Spleen (tissue), 11 donors: ENCODE measurements around the gene INTS4. TPM values are rescaled to one million over a fixed set of nuclear protein-coding genes. Genes with fewer than 3 reads are reported as not detected.
"Not testable (repeated sequence)": the region's sequence is repeated elsewhere in the genome, so short reads cannot be mapped to it uniquely, and the experiment has no call there.

ENCODE experiments used
- DNase-seq: peaks from one replicate; pipeline ENCODE4 v3.0.0-alpha.2; 2020
- H3K27ac ChIP-seq, 8 donors: fragments of 200-600 bp; sonication (generic) in 7 of 8; 1 replicate in 4 of 8; 2 replicates in 4 of 8; pipeline versions ENCODE4 v1.5.0 to v1.8.0; 2016 to 2021; ENCODE audit warnings: inconsistent platforms in 4 of 8, mild to moderate bottlenecking in 4 of 8, moderate library complexity in 1 of 8
- H3K27me3 ChIP-seq, 7 donors: fragments of 200-600 bp; sonication (generic) in 6 of 7; replicated peaks in 1 of 7; 1 replicate in 4 of 7; 2 replicates in 3 of 7; pipeline versions ENCODE4 v1.5.0 to v1.8.0; 2016 to 2021; ENCODE audit warnings: inconsistent platforms in 3 of 7, mild to moderate bottlenecking in 1 of 7
- H3K36me3 ChIP-seq, 6 donors: fragments of 200-600 bp; sonication (generic) in 5 of 6; 1 replicate in 4 of 6; 2 replicates in 2 of 6; pipeline versions ENCODE4 v1.5.0 to v1.8.0; 2016 to 2021; ENCODE audit warnings: inconsistent platforms in 2 of 6
- H3K4me1 ChIP-seq, 6 donors: fragments of 200-600 bp; sonication (generic) in 5 of 6; 1 replicate in 3 of 6; 2 replicates in 3 of 6; pipeline versions ENCODE4 v1.5.0 to v1.8.0; 2016 to 2021; ENCODE audit warnings: inconsistent platforms in 3 of 6
- H3K4me3 ChIP-seq, 8 donors: fragments of 200-600 bp; sonication (generic) in 7 of 8; 1 replicate in 4 of 8; 2 replicates in 4 of 8; pipeline versions ENCODE4 v1.5.0 to v1.8.0; 2016 to 2021; ENCODE audit warnings: inconsistent platforms in 4 of 8, mild to moderate bottlenecking in 4 of 8, moderate library complexity in 2 of 8
- H3K9me3 ChIP-seq, 8 donors: fragments of 200-600 bp; sonication (generic) in 7 of 8; 1 replicate in 4 of 8; 2 replicates in 4 of 8; pipeline versions ENCODE4 v1.5.0 to v1.8.0; 2016 to 2021; ENCODE audit warnings: inconsistent platforms in 4 of 8
- CTCF ChIP-seq, 11 experiments: fragments of 200-600 bp in 7 of 11; fragments of 450-650 bp in 4 of 11; sonication (generic) in 4 of 11; IDR thresholded peaks in 8 of 11; conservative IDR thresholded peaks in 3 of 11; 1 replicate in 7 of 11; 2 replicates in 4 of 11; pipeline versions ENCODE4 v1.4.0 to v1.8.0; 2016 to 2021; ENCODE audit warnings: antibody characterized with exemption in 11 of 11, inconsistent platforms in 4 of 11, mild to moderate bottlenecking in 1 of 11
- POLR2A ChIP-seq, 3 donors: fragments of 450-650 bp; IDR thresholded peaks; one replicate each; pipeline ENCODE4 v1.5.1; 2017; ENCODE audit warnings: antibody characterized with exemption in 3 of 3, mild to moderate bottlenecking in 1 of 3
- POLR2AphosphoS5 ChIP-seq, 3 donors: sonication (generic); formaldehyde crosslinking; IDR thresholded peaks; one replicate each; pipeline ENCODE4 v1.5.1; 2017; ENCODE audit warnings: antibody characterized with exemption in 3 of 3
- WGBS, 5 donors: extraction: QIAGEN DNeasy Blood & Tissue Kit in 3 of 5; methylation state at CpG; one replicate each; pipeline versions ENCODE4 v1.1.5 to v1.1.7; 2013 to 2018; 5-methylcytosine and 5-hydroxymethylcytosine counted together
- intact Hi-C: fragments of 100-400 bp; cut with DNase I; formaldehyde crosslinking; loops from one replicate; pipeline ENCODE4 v1.15.0; 2023; ENCODE audit warnings: low total_unique reads
- polyA plus RNA-seq, 3 donors: library from polyadenylated mRNA; stranded (reverse); fragments of 200-250 nt; gene quantifications; one replicate each; pipeline ENCODE4 v1.2.1, GENCODE V29; 2013
- total RNA-seq, 7 donors: library from RNA; depleted of rRNA in 3 of 7; stranded (reverse); fragments of >200 nt in 3 of 7; fragmentation: NEBNext Ultra II Directional in 4 of 7; extraction: Animal tissue kit (Norgen Biotek cat#: 25700) in 4 of 7; gene quantifications; one replicate each; pipeline versions ENCODE4 v1.1.0 to v1.2.1, GENCODE V29; 2016 to 2021
- donor health status: healthy with polysubstance abuse.
- donor health status: DM: no; HTN: no; CAD: no; lungs with moderate emphysema.
- donor health status: DM: no; HTN: no; CAD: no.
- donor health status: Bipolar disorder and iron deficiency.
- donor health status: healthy.
- donor health status: DM: no; HTN: no; CAD: no.
- donor health status: DM: yes; HTN: yes; CAD: no.

INTS4 gene
- total and polyA plus RNA-seq, 10 donors, result 17.7 to 68.5 (median 46.8) TPM

GRCh38 chr11:77914307-77914791 is 80.1 kb downstream of the INTS4 start:
- 69 to 80% (median 75%) methylated on average over 4 of the region's 4 CpGs for WGBS, 5 donors
- H3K27ac ChIP-seq, result peak overlapping the region in 5 of 8 donors; percentile 19 to 47 (median 30)
- intact Hi-C loops, DNase-seq, H3K4me3 ChIP-seq, H3K9me3 ChIP-seq, H3K4me1 ChIP-seq, H3K27me3 ChIP-seq: not testable (repeated sequence)
- H3K36me3 ChIP-seq, result peaks cover 0 to 78% (median 11%) of the 10 kb centered on the region in 6 donors

DNA sequence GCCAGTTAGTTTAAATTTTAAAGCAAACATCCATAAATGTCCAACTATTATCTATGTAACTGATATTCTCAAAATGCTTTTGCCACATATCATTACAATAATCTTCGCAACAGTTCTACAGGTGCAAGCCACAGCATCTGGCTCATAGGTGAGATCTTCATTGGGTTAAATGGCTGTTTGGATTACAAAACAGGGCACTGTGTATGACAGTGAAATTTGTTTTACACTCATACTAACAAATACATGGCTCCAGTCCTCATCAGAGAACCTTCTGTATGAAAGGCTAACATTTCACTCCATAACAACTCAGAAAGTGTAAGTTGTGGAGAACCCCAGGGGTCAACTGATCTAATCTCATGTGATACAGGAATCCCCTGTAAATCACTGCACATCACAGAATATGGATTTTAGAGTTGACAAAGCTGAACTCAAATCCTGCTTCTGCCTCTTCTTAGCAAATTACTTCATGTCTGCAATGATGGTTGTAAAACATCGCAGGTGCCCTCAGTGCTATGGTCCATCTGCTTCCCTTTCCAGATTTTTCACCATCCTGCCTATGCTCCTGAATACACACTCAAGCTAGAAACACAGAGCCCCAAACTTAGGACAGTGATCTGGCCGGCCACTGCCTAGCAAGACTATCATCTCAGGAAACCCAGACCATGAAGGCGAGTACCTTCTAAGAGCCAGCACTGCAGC is 80.7 kb downstream of the INTS4 start:
- WGBS, 5 donors, result 61 to 91% (median 83%) methylated on average over 3 to 4 of the region's 4 CpGs
- H3K9me3 ChIP-seq, result not testable (repeated sequence)

DNA sequence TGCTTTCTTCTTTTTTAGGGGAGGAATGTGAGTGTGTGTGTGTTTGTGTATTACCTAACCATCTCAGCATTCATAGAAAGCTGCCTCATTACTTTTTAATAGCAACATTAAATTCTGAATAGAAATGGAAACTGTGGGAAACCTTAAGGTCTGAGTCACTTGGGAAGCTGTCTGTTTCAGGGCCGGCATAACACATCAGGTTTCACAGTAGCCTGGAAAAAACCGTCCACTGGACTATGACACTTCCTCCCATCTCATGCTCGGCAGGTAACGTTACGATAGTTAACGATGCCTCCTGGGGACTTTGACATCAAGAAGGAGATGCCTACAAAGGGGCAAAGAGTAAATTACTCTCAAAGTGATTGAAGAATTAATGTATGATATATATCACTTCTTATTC is 83.6 kb downstream of the INTS4 start:
- H3K27me3 ChIP-seq, H3K27ac ChIP-seq, H3K4me1 ChIP-seq, DNase-seq, intact Hi-C loops, H3K4me3 ChIP-seq, H3K9me3 ChIP-seq: not testable (repeated sequence)
- H3K36me3 ChIP-seq, result peaks cover 0 to 76% (median 15%) of the 10 kb centered on the region in 6 donors
- WGBS, 5 donors, result 93 to 97% (median 96%) methylated on average over 6 of the region's 6 CpGs

More for the DNA sequence above, 80.7 kb downstream of the INTS4 start:
- H3K4me1 ChIP-seq, intact Hi-C loops, H3K27me3 ChIP-seq, H3K4me3 ChIP-seq, DNase-seq: not testable (repeated sequence)
- H3K36me3 ChIP-seq, result peaks cover 0 to 78% (median 9%) of the 10 kb centered on the region in 6 donors
- H3K27ac ChIP-seq, result peak overlapping the region in 4 of 8 donors; percentile 19 to 47 (median 28)

GRCh38 chr11:77909277-77909676 is 85.2 kb downstream of the INTS4 start:
- WGBS, 5 donors, result 79 to 92% (median 86%) methylated on average over 2 of the region's 2 CpGs
- no peaks in the 10 kb centered on the region for H3K9me3 ChIP-seq
- DNase-seq, result no peak
- H3K4me3 ChIP-seq, result no peak overlapping the region
- no peaks in the 10 kb centered on the region for H3K27me3 ChIP-seq
- TF ChIP-seq POLR2AphosphoS5 (IDR thresholded peaks at IDR 0.05) (no peak), CTCF (IDR thresholded peaks at IDR 0.05 in 8 of 11, conservative IDR thresholded peaks at IDR 0.05 in 3 of 11) (no peak), POLR2A (IDR thresholded peaks at IDR 0.05) (no peak)
- peaks cover 0 to 1% (median 0%) of the 10 kb centered on the region in 6 donors for H3K4me1 ChIP-seq
- H3K36me3 ChIP-seq, result peaks cover 0 to 75% (median 22%) of the 10 kb centered on the region in 6 donors
- intact Hi-C loops, result no loop called here
- H3K27ac ChIP-seq, result no peak overlapping the region

DNA sequence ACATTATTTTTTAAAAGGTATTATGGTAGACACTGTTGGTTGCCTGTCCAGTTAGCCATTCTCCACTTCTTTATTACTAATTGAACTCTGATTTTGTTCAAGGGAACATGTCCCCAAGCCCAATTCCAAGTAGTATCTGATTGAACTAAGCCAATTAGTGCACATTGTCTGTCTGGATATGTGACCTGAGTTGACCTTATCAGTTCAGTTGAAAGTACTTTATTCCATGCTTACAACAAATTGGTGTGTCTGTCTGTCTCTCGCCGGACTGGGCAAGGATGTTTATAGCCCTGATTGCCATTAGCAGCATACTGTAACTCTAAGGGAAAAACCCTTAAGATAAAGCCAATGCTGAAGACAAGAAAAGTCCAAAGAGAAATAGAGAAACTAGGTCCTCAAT is 85.6 kb downstream of the INTS4 start:
- H3K9me3 ChIP-seq, result no peaks in the 10 kb centered on the region
- TF ChIP-seq POLR2AphosphoS5 (IDR thresholded peaks at IDR 0.05), result no peak
- TF ChIP-seq CTCF (IDR thresholded peaks at IDR 0.05 in 8 of 11, conservative IDR thresholded peaks at IDR 0.05 in 3 of 11), result no peak
- no peak for TF ChIP-seq POLR2A (IDR thresholded peaks at IDR 0.05)
- H3K4me1 ChIP-seq, result no peaks in the 10 kb centered on the region
- intact Hi-C loops, result no loop called here
- no peak for DNase-seq
- no peak overlapping the region for H3K27ac ChIP-seq
- H3K4me3 ChIP-seq, result no peak overlapping the region
- WGBS, 5 donors, result 91 to 95% (median 94%) methylated on average over 2 of the region's 2 CpGs
- peaks cover 0 to 75% (median 22%) of the 10 kb centered on the region in 6 donors for H3K36me3 ChIP-seq
- no peaks in the 10 kb centered on the region for H3K27me3 ChIP-seq

- 72 to 95% (median 86%) methylated on average over 1 of the region's 1 CpG for WGBS, 5 donors
- DNase-seq, H3K27me3 ChIP-seq: not testable (repeated sequence)
Observed at GRCh38 chr11:77894949-77895348, 99.5 kb downstream of the INTS4 start.

DNA sequence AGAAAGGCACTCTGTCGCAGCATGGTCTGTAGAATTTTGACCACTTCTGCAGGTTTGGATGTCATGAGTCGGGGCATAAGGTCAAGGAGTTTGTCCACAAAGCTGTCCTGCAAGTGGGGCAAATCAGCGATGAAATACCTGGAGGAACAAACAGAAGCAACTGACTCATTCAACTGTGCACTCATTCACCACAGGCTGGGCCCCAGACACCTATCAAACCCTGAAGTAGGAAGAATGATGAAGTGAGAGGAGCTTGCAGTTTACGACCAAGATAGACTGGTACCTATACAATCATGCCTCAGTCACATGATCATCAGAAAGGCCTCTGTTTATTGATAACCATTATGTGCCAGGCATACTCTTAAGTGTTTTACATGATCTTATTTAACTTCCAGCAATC is 102.8 kb downstream of the INTS4 start:
- H3K27ac ChIP-seq, H3K27me3 ChIP-seq, intact Hi-C loops, H3K9me3 ChIP-seq, H3K4me3 ChIP-seq, H3K4me1 ChIP-seq, DNase-seq: not testable (repeated sequence)
- 94 to 98% (median 96%) methylated on average over 2 to 4 of the region's 4 CpGs for WGBS, 5 donors
- H3K36me3 ChIP-seq, result peaks cover 0 to 66% (median 34%) of the 10 kb centered on the region in 6 donors

More at GRCh38 chr11:77894949-77895348, 99.5 kb downstream of the INTS4 start:
- H3K4me1 ChIP-seq, H3K9me3 ChIP-seq, H3K4me3 ChIP-seq, H3K27ac ChIP-seq, intact Hi-C loops: not testable (repeated sequence)
- peaks cover 0 to 85% (median 36%) of the 10 kb centered on the region in 6 donors for H3K36me3 ChIP-seq

DNA sequence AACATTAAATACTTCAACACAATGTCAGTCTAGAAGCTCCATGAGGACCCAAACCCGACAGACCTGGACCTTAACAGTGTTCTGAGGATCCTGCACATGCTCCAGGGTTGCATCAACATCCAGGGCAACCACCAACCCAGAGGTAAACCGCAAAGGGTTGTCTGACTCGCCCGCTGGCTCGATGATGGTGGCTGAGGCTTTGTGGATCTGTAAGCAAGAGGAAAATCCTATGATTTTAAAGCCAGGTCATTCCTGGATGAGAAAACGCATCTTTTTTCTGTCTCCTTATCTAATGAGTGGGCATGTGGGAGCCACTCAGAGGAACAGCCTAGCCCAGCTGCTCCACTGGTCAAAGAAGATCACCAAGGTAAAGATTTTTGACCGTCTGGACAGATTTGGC is 103.2 kb downstream of the INTS4 start:
- intact Hi-C loops, H3K4me1 ChIP-seq, DNase-seq, H3K4me3 ChIP-seq, H3K9me3 ChIP-seq, H3K27me3 ChIP-seq, H3K27ac ChIP-seq: not testable (repeated sequence)
- 91 to 98% (median 96%) methylated on average over 6 to 7 of the region's 7 CpGs for WGBS, 5 donors
- H3K36me3 ChIP-seq, result peaks cover 0 to 71% (median 38%) of the 10 kb centered on the region in 6 donors

DNA sequence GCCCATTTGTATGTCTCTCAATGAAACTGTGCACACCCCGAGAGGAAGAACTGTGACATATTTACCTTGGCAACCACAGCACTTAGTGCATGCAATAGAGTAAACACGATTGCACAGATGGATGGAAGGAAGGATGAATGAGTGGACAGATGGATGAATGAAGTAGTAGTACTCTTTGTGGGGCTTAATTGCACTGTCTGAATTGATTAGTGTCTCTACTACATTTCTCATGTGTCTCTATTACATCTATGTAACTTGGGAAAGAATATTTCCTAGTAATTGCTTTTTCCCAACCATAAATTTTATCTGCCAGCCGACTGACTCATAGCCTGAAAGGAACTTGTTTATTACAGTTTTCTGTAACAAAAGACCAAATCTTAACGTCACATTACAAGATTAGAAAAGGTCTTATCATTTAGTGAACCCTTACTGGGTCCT is 103.8 kb downstream of the INTS4 start:
- H3K4me3 ChIP-seq, H3K9me3 ChIP-seq, DNase-seq, intact Hi-C loops, H3K4me1 ChIP-seq, H3K27ac ChIP-seq, H3K27me3 ChIP-seq: not testable (repeated sequence)
- peaks cover 0 to 75% (median 42%) of the 10 kb centered on the region in 6 donors for H3K36me3 ChIP-seq
- WGBS, 5 donors, result 70 to 82% (median 76%) methylated on average over 4 of the region's 4 CpGs
